H9 (cell line): ENCODE measurements around the gene NPB. TPM values are rescaled to one million over a fixed set of nuclear protein-coding genes. Genes with fewer than 3 reads are reported as not detected.

Source experiments
- DNase-seq: peaks from one replicate; pipeline ENCODE4 v3.0.0-alpha.2; 2017
- H2AFZ ChIP-seq: one replicate; pipeline ENCODE4 v1.6.1; 2013; ENCODE audit warnings: mild to moderate bottlenecking, low read length, control low read depth, moderate library complexity
- H2AK5ac ChIP-seq: 2 replicates; pipeline ENCODE4 v1.6.1; 2013; ENCODE audit warnings: low read length, control low read depth, mixed read lengths; ENCODE audit not compliant: insufficient read length
- H2BK120ac ChIP-seq: one replicate; pipeline ENCODE4 v1.6.1; 2013; ENCODE audit warnings: low read depth, mild to moderate bottlenecking, low read length, control low read depth, inconsistent platforms; ENCODE audit not compliant: poor library complexity, severe bottlenecking
- H2BK12ac ChIP-seq: 2 replicates; pipeline ENCODE4 v1.6.1; 2013; ENCODE audit warnings: low read length, control low read depth, mixed read lengths, low read depth; ENCODE audit not compliant: insufficient read length
- H2BK15ac ChIP-seq: 2 replicates; pipeline ENCODE4 v1.6.1; 2013; ENCODE audit warnings: low read depth, low read length, control low read depth
- H2BK20ac ChIP-seq: one replicate; pipeline ENCODE4 v1.6.1; 2013; ENCODE audit warnings: low read depth, mild to moderate bottlenecking, low read length, control low read depth, inconsistent platforms; ENCODE audit not compliant: poor library complexity, severe bottlenecking
- H2BK5ac ChIP-seq: 2 replicates; pipeline ENCODE4 v1.6.1; 2013; ENCODE audit warnings: low read length, control low read depth, mixed read lengths; ENCODE audit not compliant: insufficient read length
- H3K14ac ChIP-seq: 2 replicates; pipeline ENCODE4 v1.6.1; 2013; ENCODE audit warnings: low read length, control low read depth; ENCODE audit not compliant: insufficient read depth
- H3K18ac ChIP-seq: 2 replicates; pipeline ENCODE4 v1.6.1; 2013; ENCODE audit warnings: low read depth, mild to moderate bottlenecking, mixed read lengths, low read length, control low read depth; ENCODE audit not compliant: insufficient read length
- H3K23ac ChIP-seq: 2 replicates; pipeline ENCODE4 v1.6.1; 2013; ENCODE audit warnings: low read length, control low read depth, mixed read lengths, low read depth; ENCODE audit not compliant: insufficient read length
- H3K23me2 ChIP-seq: 2 replicates; pipeline ENCODE4 v1.6.1; 2013; ENCODE audit warnings: low read depth, mild to moderate bottlenecking, mixed read lengths, low read length, control low read depth; ENCODE audit not compliant: insufficient read length, poor library complexity, severe bottlenecking
- H3K27ac ChIP-seq: 2 replicates; pipeline ENCODE4 v1.5.1; 2013; ENCODE audit warnings: low read length, control low read depth, mixed read lengths, low read depth; ENCODE audit not compliant: insufficient read length
- H3K27me3 ChIP-seq: 2 replicates; pipeline ENCODE4 v1.6.1; 2013; ENCODE audit warnings: low read length, control low read depth, inconsistent platforms; ENCODE audit not compliant: insufficient read depth
- H3K4ac ChIP-seq: 2 replicates; pipeline ENCODE4 v1.6.1; 2013; ENCODE audit warnings: low read depth, mild to moderate bottlenecking, control low read depth, inconsistent platforms, low read length, moderate library complexity
- H3K4me1 ChIP-seq: 2 replicates; pipeline ENCODE4 v1.6.1; 2013; ENCODE audit warnings: low read length, control low read depth, inconsistent platforms; ENCODE audit not compliant: insufficient read depth
- H3K4me2 ChIP-seq: 2 replicates; pipeline ENCODE4 v1.6.1; 2013; ENCODE audit warnings: low read length, control low read depth, mixed read lengths; ENCODE audit not compliant: insufficient read length, insufficient read depth
- H3K56ac ChIP-seq: 2 replicates; pipeline ENCODE4 v1.6.1; 2013; ENCODE audit warnings: low read depth, mild to moderate bottlenecking, mixed read lengths, low read length, control low read depth; ENCODE audit not compliant: insufficient read length
- H3K79me1 ChIP-seq: 2 replicates; pipeline ENCODE4 v1.6.1; 2013; ENCODE audit warnings: low read depth, mild to moderate bottlenecking, moderate library complexity, low read length, control low read depth, inconsistent platforms; ENCODE audit not compliant: insufficient read depth, poor library complexity, severe bottlenecking
- H3K79me2 ChIP-seq: 2 replicates; pipeline ENCODE4 v1.6.1; 2013; ENCODE audit warnings: low read length, control low read depth, inconsistent platforms; ENCODE audit not compliant: insufficient read depth
- H3K9ac ChIP-seq: 2 replicates; pipeline ENCODE4 v1.6.1; 2013; ENCODE audit warnings: low read length, control low read depth, mixed read lengths; ENCODE audit not compliant: insufficient read length; ENCODE audit errors: extremely low read depth
- H3K9me3 ChIP-seq: one replicate; pipeline ENCODE4 v1.6.1; 2013; ENCODE audit warnings: low read depth, low read length, inconsistent platforms; ENCODE audit not compliant: control insufficient read depth
- H3T11ph ChIP-seq: one replicate; pipeline ENCODE4 v1.6.1; 2013; ENCODE audit warnings: mild to moderate bottlenecking, low read length, control low read depth, inconsistent platforms
- H4K20me1 ChIP-seq: one replicate; pipeline ENCODE4 v1.6.1; 2013; ENCODE audit not compliant: control insufficient read depth, insufficient read length, insufficient read depth
- H4K5ac ChIP-seq: 2 replicates; pipeline ENCODE4 v1.6.1; 2013; ENCODE audit warnings: low read depth, mild to moderate bottlenecking, mixed read lengths, low read length, control low read depth; ENCODE audit not compliant: insufficient read length
- H4K8ac ChIP-seq: replicated peaks from 2 replicates; pipeline ENCODE4 v1.6.1; 2013; ENCODE audit warnings: low read length, control low read depth, mixed read lengths, low read depth; ENCODE audit not compliant: insufficient read length
- H4K91ac ChIP-seq: 2 replicates; pipeline ENCODE4 v1.6.1; 2013; ENCODE audit warnings: low read depth, mild to moderate bottlenecking, moderate library complexity, mixed read lengths, low read length, control low read depth; ENCODE audit not compliant: insufficient read length
- H3K27ac Mint-ChIP-seq, 3 experiments: 2 replicates in 2 of 3; 3 replicates in 1 of 3; pipeline ENCODE4 v1.8.0; 2020 to 2021; ENCODE audit warnings: mixed read lengths in 3 of 3, mild to moderate bottlenecking in 1 of 3, moderate library complexity in 1 of 3
- H3K27me3 Mint-ChIP-seq: 2 replicates; pipeline ENCODE4 v1.8.0; 2021; ENCODE audit warnings: low read depth, mild to moderate bottlenecking, moderate library complexity, mixed read lengths
- H3K36me3 Mint-ChIP-seq, 3 experiments: 2 replicates in 2 of 3; 3 replicates in 1 of 3; pipeline ENCODE4 v1.8.0; 2020 to 2021; ENCODE audit warnings: low read depth in 3 of 3, mixed read lengths in 3 of 3; ENCODE audit not compliant: insufficient read depth in 1 of 3
- H3K4me1 Mint-ChIP-seq, 2 experiments: 2 replicates each; pipeline ENCODE4 v1.8.0; 2020; ENCODE audit warnings: mixed read lengths in 2 of 2
- H3K4me3 Mint-ChIP-seq, 2 experiments: 2 replicates in 1 of 2; 3 replicates in 1 of 2; pipeline ENCODE4 v1.8.0; 2020 to 2021; ENCODE audit warnings: mild to moderate bottlenecking in 2 of 2, mixed read lengths in 2 of 2, moderate library complexity in 1 of 2
- H3K9me3 Mint-ChIP-seq, 2 experiments: 2 replicates in 1 of 2; 3 replicates in 1 of 2; pipeline ENCODE4 v1.8.0; 2020; ENCODE audit warnings: mild to moderate bottlenecking in 2 of 2, mixed read lengths in 2 of 2, moderate library complexity in 1 of 2
- WGBS: extraction: QIAGEN DNeasy Blood & Tissue Kit; methylation state at CpG from one replicate; pipeline ENCODE4 v1.1.7; 2013; ENCODE audit warnings: missing lambda C conversion rate, low lambda C conversion rate, mixed read lengths; ENCODE audit not compliant: insufficient read length; ENCODE audit errors: extremely low coverage; 5-methylcytosine and 5-hydroxymethylcytosine counted together
- total RNA-seq: library from RNA; stranded (reverse); gene quantifications from 2 replicates; pipeline ENCODE4 v1.2.1, GENCODE V29; 2021
- TF ChIP-seq, protein P1 (sequence below): fragments of 200-600 bp; sonication (generic); conservative IDR thresholded peaks from 3 replicates; pipeline ENCODE4 v1.8.0; 2021; ENCODE audit warnings: antibody characterized with exemption, mild to moderate bottlenecking

The NPB gene
- total RNA-seq, 1 experiment from 2014 or later: 2.1 TPM

GRCh38 chr17:81899514-81900166 lies 2.4 kb upstream of the NPB start:
- DNase-seq: peak; percentile 44
- H3K27ac Mint-ChIP-seq: peak overlapping the region in 1 of 3 experiments; percentile 49; a peak in 1 of 7 replicates
- Histone ChIP-seq H3K56ac (no peak overlapping the region), H3T11ph (no peak overlapping the region), H3K23ac (no peak overlapping the region), H3K18ac (no peak overlapping the region), H4K20me1 (no peaks in the 10 kb centered on the region), H3K9me3 (no peaks in the 10 kb centered on the region), H2BK120ac (no peak overlapping the region), H3K79me2 (no peaks in the 10 kb centered on the region), H3K27me3 (no peaks in the 10 kb centered on the region; the same call in 1 of the 2 replicates), H3K4me2 (no peak overlapping the region), H3K27ac (no peak overlapping the region), H3K9ac (no peak overlapping the region), H2AFZ (no peak overlapping the region), H2BK5ac (no peak overlapping the region), H4K5ac (no peak overlapping the region), H4K8ac (no peak overlapping the region), H4K91ac (no peak overlapping the region), H2BK12ac (no peak overlapping the region), H3K4me1 (no peaks in the 10 kb centered on the region), H3K23me2 (peaks cover 11% of the 10 kb centered on the region), H3K4ac (no peak overlapping the region), H2AK5ac (no peak overlapping the region), H3K14ac (no peak overlapping the region), H2BK20ac (no peak overlapping the region), H2BK15ac (no peak overlapping the region; the same call in 1 of the 2 replicates), H3K79me1 (no peaks in the 10 kb centered on the region)
- H3K4me1 Mint-ChIP-seq: peaks cover 0 to 3% of the 10 kb centered on the region in 2 experiments; a peak in 2 of 4 replicates
- H3K4me3 Mint-ChIP-seq: no peak overlapping the region
- TF ChIP-seq, protein P1, sequence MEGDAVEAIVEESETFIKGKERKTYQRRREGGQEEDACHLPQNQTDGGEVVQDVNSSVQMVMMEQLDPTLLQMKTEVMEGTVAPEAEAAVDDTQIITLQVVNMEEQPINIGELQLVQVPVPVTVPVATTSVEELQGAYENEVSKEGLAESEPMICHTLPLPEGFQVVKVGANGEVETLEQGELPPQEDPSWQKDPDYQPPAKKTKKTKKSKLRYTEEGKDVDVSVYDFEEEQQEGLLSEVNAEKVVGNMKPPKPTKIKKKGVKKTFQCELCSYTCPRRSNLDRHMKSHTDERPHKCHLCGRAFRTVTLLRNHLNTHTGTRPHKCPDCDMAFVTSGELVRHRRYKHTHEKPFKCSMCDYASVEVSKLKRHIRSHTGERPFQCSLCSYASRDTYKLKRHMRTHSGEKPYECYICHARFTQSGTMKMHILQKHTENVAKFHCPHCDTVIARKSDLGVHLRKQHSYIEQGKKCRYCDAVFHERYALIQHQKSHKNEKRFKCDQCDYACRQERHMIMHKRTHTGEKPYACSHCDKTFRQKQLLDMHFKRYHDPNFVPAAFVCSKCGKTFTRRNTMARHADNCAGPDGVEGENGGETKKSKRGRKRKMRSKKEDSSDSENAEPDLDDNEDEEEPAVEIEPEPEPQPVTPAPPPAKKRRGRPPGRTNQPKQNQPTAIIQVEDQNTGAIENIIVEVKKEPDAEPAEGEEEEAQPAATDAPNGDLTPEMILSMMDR: no peak
- H3K9me3 Mint-ChIP-seq: no peaks in the 10 kb centered on the region
- H3K36me3 Mint-ChIP-seq: peaks cover 13 to 45% (median 35%) of the 10 kb centered on the region in 3 experiments; a peak in 6 of 7 replicates
- no CpG with 5 or more reads among the region's 22 CpGs for WGBS
- H3K27me3 Mint-ChIP-seq: peaks cover 11% of the 10 kb centered on the region
